HEK293T (cell line): ENCODE data around the gene CCM2L.

Experiments used
- CTCF ChIA-PET: fragments of 350-600 bp; formaldehyde crosslinking; extraction: SDS; loops from one replicate; lab custom pipeline; 2021; ENCODE audit warnings: antibody characterized with exemption, inconsistent platforms; lab: Yijun Ruan, JAX
- POLR2A ChIA-PET: fragments of 350-600 bp; formaldehyde crosslinking; extraction: SDS; loops from one replicate; lab custom pipeline; 2020; ENCODE audit warnings: antibody characterized with exemption, inconsistent platforms; lab: Yijun Ruan, JAX
- DNase-seq: peaks from one replicate; pipeline ENCODE4 v3.0.0; 2012; ENCODE audit warnings: mixed read lengths; ENCODE audit errors: extremely low spot score
- ARNT ChIP-seq: fragments of 450-650 bp; IDR thresholded peaks from 2 replicates; pipeline ENCODE4 v1.6.1; 2017; ENCODE audit warnings: mild to moderate bottlenecking
- BHLHE40 ChIP-seq: fragments of 450-650 bp; IDR thresholded peaks from 2 replicates; pipeline ENCODE4 v1.6.1; 2016; ENCODE audit warnings: mild to moderate bottlenecking, moderate library complexity, borderline replicate concordance
- CTBP1 ChIP-seq: fragments of 450-650 bp; IDR thresholded peaks from 2 replicates; pipeline ENCODE4 v1.6.1; 2016; ENCODE audit warnings: borderline replicate concordance
- ELF4 ChIP-seq: fragments of 450-650 bp; IDR thresholded peaks from 2 replicates; pipeline ENCODE4 v1.6.1; 2017; ENCODE audit warnings: antibody characterized with exemption
- FOXA1 ChIP-seq: fragments of 450-650 bp; IDR thresholded peaks from 2 replicates; pipeline ENCODE4 v1.6.1; 2016; ENCODE audit warnings: mild to moderate bottlenecking
- FOXK2 ChIP-seq: fragments of 450-650 bp; IDR thresholded peaks from 2 replicates; pipeline ENCODE4 v1.6.1; 2016; ENCODE audit warnings: mild to moderate bottlenecking
- FOXM1 ChIP-seq: fragments of 450-650 bp; IDR thresholded peaks from 2 replicates; pipeline ENCODE4 v1.6.1; 2017; ENCODE audit warnings: mild to moderate bottlenecking, borderline replicate concordance
- HDGF ChIP-seq: fragments of 450-650 bp; IDR thresholded peaks from 2 replicates; pipeline ENCODE4 v1.6.1; 2017; ENCODE audit warnings: antibody characterized with exemption, borderline replicate concordance
- L3MBTL2 ChIP-seq: fragments of 450-650 bp; conservative IDR thresholded peaks from 2 replicates; pipeline ENCODE4 v1.6.1; 2016; ENCODE audit warnings: mild to moderate bottlenecking
- LEF1 ChIP-seq: fragments of 450-650 bp; IDR thresholded peaks from 2 replicates; pipeline ENCODE4 v1.6.1; 2017; ENCODE audit warnings: mild to moderate bottlenecking, borderline replicate concordance
- NFRKB ChIP-seq: fragments of 450-650 bp; IDR thresholded peaks from 2 replicates; pipeline ENCODE4 v1.6.1; 2016; ENCODE audit warnings: mild to moderate bottlenecking, moderate library complexity
- PKNOX1 ChIP-seq: fragments of 450-650 bp; IDR thresholded peaks from 2 replicates; pipeline ENCODE4 v1.6.1; 2016
- SP1 ChIP-seq: fragments of 450-650 bp; IDR thresholded peaks from 2 replicates; pipeline ENCODE4 v1.6.1; 2017
- SUZ12 ChIP-seq: fragments of 450-650 bp; IDR thresholded peaks from 2 replicates; pipeline ENCODE4 v1.6.1; 2016; ENCODE audit warnings: mild to moderate bottlenecking
- TARDBP ChIP-seq: fragments of 450-650 bp; IDR thresholded peaks from 2 replicates; pipeline ENCODE4 v1.6.1; 2016
- ZNF384 ChIP-seq: fragments of 450-650 bp; IDR thresholded peaks from 2 replicates; pipeline ENCODE4 v1.6.1; 2016

Gene CCM2L

GRCh38 chr20:31979713-31980426 is 30.4 kb upstream of the CCM2L start:
- POLR2A ChIA-PET: no interaction called here
- no peak for DNase-seq
- CTCF ChIA-PET: no interaction called here
- no peak for TF ChIP-seq FOXK2
- TF ChIP-seq ELF4: no peak
- TF ChIP-seq FOXM1: no peak
- no peak for TF ChIP-seq ARNT
- TF ChIP-seq ZNF384: no peak

- TF ChIP-seq FOXM1 (no peak), HDGF (no peak), SP1 (no peak), NFRKB (no peak), ELF4 (no peak)
- ChIA-PET POLR2A (no interaction called here), CTCF (no interaction called here)
- DNase-seq: no peak
These were observed 28.5 kb upstream of the CCM2L start for GRCh38 chr20:31981784-31982183.

GRCh38 chr20:31984981-31985471 is 25.2 kb upstream of the CCM2L start:
- TF ChIP-seq TARDBP (no peak), ARNT (no peak), NFRKB (no peak), PKNOX1 (no peak), ZNF384 (no peak), FOXK2 (no peak), BHLHE40 (no peak), L3MBTL2 (no peak), FOXM1 (no peak), SP1 (no peak), FOXA1 (no peak), LEF1 (no peak), HDGF (no peak), CTBP1 (no peak), SUZ12 (no peak), ELF4 (no peak)
- ChIA-PET POLR2A (no interaction called here), CTCF (no interaction called here)
- DNase-seq: no peak

GRCh38 chr20:31987744-31988143 is 22.5 kb upstream of the CCM2L start:
- CTCF ChIA-PET: no interaction called here
- POLR2A ChIA-PET: no interaction called here
- TF ChIP-seq CTBP1: no peak
- no peak for TF ChIP-seq L3MBTL2
- no peak for TF ChIP-seq TARDBP
- TF ChIP-seq HDGF: no peak
- no peak for TF ChIP-seq ZNF384
- no peak for TF ChIP-seq SUZ12
- no peak for TF ChIP-seq NFRKB
- no peak for TF ChIP-seq ELF4
- no peak for TF ChIP-seq PKNOX1
- no peak for TF ChIP-seq LEF1
- TF ChIP-seq SP1: no peak
- TF ChIP-seq FOXK2: no peak
- no peak for TF ChIP-seq FOXM1
- TF ChIP-seq BHLHE40: no peak
- TF ChIP-seq FOXA1: no peak
- no peak for DNase-seq

GRCh38 chr20:31988430-31989015 is 21.7 kb upstream of the CCM2L start:
- TF ChIP-seq FOXM1 (no peak), LEF1 (no peak), L3MBTL2 (no peak), SUZ12 (no peak)
- POLR2A ChIA-PET: no interaction called here
- DNase-seq: no peak
- CTCF ChIA-PET: no interaction called here

GRCh38 chr20:31989030-31989645 is 21.1 kb upstream of the CCM2L start:
- ChIA-PET POLR2A (no interaction called here), CTCF (no interaction called here)
- DNase-seq: no peak
- TF ChIP-seq CTBP1 (no peak), FOXA1 (no peak), LEF1 (no peak), SP1 (no peak), ELF4 (no peak), HDGF (no peak)

- DNase-seq: no peak
- no peak for TF ChIP-seq L3MBTL2
- no peak for TF ChIP-seq SP1
- TF ChIP-seq BHLHE40: no peak
- no peak for TF ChIP-seq LEF1
- no peak for TF ChIP-seq ELF4
- TF ChIP-seq TARDBP: no peak
- TF ChIP-seq FOXM1: no peak
- TF ChIP-seq ARNT: no peak
- no peak for TF ChIP-seq CTBP1
- no peak for TF ChIP-seq NFRKB
- ChIA-PET POLR2A (no interaction called here), CTCF (interaction anchor here (1.0 kb wide), 1 partner anchor 41 kb away, joined by 3 read pairs; no protein-coding TSS in a partner anchor)
These were observed 19.4 kb upstream of the CCM2L start for GRCh38 chr20:31990641-31991338.
